Myocyte (in vitro differentiated cells): ENCODE results near the gene TRIM36. TPM values are rescaled to one million over a fixed set of nuclear protein-coding genes. Genes with fewer than 3 reads are reported as not detected.

Experiments used
- DNase-seq: peaks from one replicate; pipeline ENCODE4 v3.0.0-alpha.2; 2012; ENCODE audit warnings: low read depth
- total RNA-seq: library from RNA; depleted of rRNA; stranded (reverse); fragments of >200 nt; gene quantifications from 2 replicates; pipeline ENCODE4 v1.2.3, GENCODE V29; 2014

The TRIM36 gene
- total RNA-seq, 1 donor from 2014 or later: 10.5 TPM

GRCh38 chr5:115084246-115084793 lies 85.4 kb downstream of the TRIM36 start:
- DNase-seq: no peak

GRCh38 chr5:115079924-115080623 lies 89.6 kb downstream of the TRIM36 start:
- DNase-seq: no peak

Other genes with a start within 250 kb of the TRIM36 start
- 6.6 and 11.3 TPM in 2 replicates for gene PGGT1B, start 93.0 kb upstream of the TRIM36 start, total RNA-seq
- gene CCDC112, start 126.7 kb upstream of the TRIM36 start, total RNA-seq: 5.6 and 6.2 TPM in 2 replicates